ENCODE measurements around the gene PRDX1. TPM values are rescaled to one million over a fixed set of nuclear protein-coding genes. Genes with fewer than 3 reads are reported as not detected.
"Not testable (repeated sequence)": the region's sequence is repeated elsewhere in the genome, so short reads cannot be mapped to it uniquely, and the experiment has no call there.

PRDX1 gene
- total RNA-seq, 1 donor from 2014 or later: 682 TPM

GRCh38 chr1:45485949-45486348 is 35.7 kb downstream of the PRDX1 start:
- Mint-ChIP-seq H3K27ac (no peak overlapping the region), H3K4me1 (peaks cover 11% of the 10 kb centered on the region), H3K27me3 (peaks cover 11% of the 10 kb centered on the region), H3K9me3 (no peaks in the 10 kb centered on the region), H3K4me3 (no peak overlapping the region), H3K36me3 (ENCODE audit: low read depth) (peaks cover 6% of the 10 kb centered on the region)
- intact Hi-C loops (cut with micrococcal nuclease): no loop called here
- no peak for DNase-seq

- DNase-seq: no peak
- no peaks in the 10 kb centered on the region for H3K36me3 Mint-ChIP-seq (ENCODE audit: low read depth)
- H3K27me3 Mint-ChIP-seq: no peaks in the 10 kb centered on the region
- intact Hi-C loops (cut with micrococcal nuclease): no loop called here
- H3K27ac Mint-ChIP-seq: no peak overlapping the region
- peaks cover 3% of the 10 kb centered on the region for H3K4me1 Mint-ChIP-seq
- no peaks in the 10 kb centered on the region for H3K9me3 Mint-ChIP-seq
- no peak overlapping the region for H3K4me3 Mint-ChIP-seq
These were observed 42.5 kb downstream of the PRDX1 start for GRCh38 chr1:45479039-45479748.

GRCh38 chr1:45478121-45478814 is 43.4 kb downstream of the PRDX1 start:
- no peaks in the 10 kb centered on the region for H3K27me3 Mint-ChIP-seq
- intact Hi-C loops (cut with micrococcal nuclease): no loop called here
- H3K4me1 Mint-ChIP-seq: peaks cover 3% of the 10 kb centered on the region
- H3K9me3 Mint-ChIP-seq: no peaks in the 10 kb centered on the region
- no peaks in the 10 kb centered on the region for H3K36me3 Mint-ChIP-seq (ENCODE audit: low read depth)
- no peak overlapping the region for H3K27ac Mint-ChIP-seq
- DNase-seq: no peak
- no peak overlapping the region for H3K4me3 Mint-ChIP-seq

- intact Hi-C loops (cut with micrococcal nuclease): no loop called here
- H3K36me3 Mint-ChIP-seq (ENCODE audit: low read depth): no peaks in the 10 kb centered on the region
- no peak for DNase-seq
- no peak overlapping the region for H3K27ac Mint-ChIP-seq
- no peak overlapping the region for H3K4me3 Mint-ChIP-seq
- no peaks in the 10 kb centered on the region for H3K27me3 Mint-ChIP-seq
- no peaks in the 10 kb centered on the region for H3K9me3 Mint-ChIP-seq
- H3K4me1 Mint-ChIP-seq: peaks cover 3% of the 10 kb centered on the region
These were observed 44.0 kb downstream of the PRDX1 start for GRCh38 chr1:45477646-45478045.

- H3K4me3 Mint-ChIP-seq; H3K27me3 Mint-ChIP-seq; H3K36me3 Mint-ChIP-seq (ENCODE audit: low read depth); DNase-seq; intact Hi-C loops (cut with micrococcal nuclease); H3K9me3 Mint-ChIP-seq; H3K4me1 Mint-ChIP-seq; H3K27ac Mint-ChIP-seq: not testable (repeated sequence)
These were observed 47.5 kb downstream of the PRDX1 start for GRCh38 chr1:45474194-45474593.

GRCh38 chr1:45473302-45473701 is 48.4 kb downstream of the PRDX1 start:
- Mint-ChIP-seq H3K36me3 (ENCODE audit: low read depth) (no peaks in the 10 kb centered on the region), H3K9me3 (no peaks in the 10 kb centered on the region), H3K27me3 (no peaks in the 10 kb centered on the region), H3K27ac (no peak overlapping the region), H3K4me1 (no peaks in the 10 kb centered on the region), H3K4me3 (no peak overlapping the region)
- intact Hi-C loops (cut with micrococcal nuclease): no loop called here
- DNase-seq: no peak

GRCh38 chr1:45470306-45470798 is 51.3 kb downstream of the PRDX1 start:
- Mint-ChIP-seq H3K36me3 (ENCODE audit: low read depth) (no peaks in the 10 kb centered on the region), H3K4me3 (no peak overlapping the region), H3K9me3 (no peaks in the 10 kb centered on the region), H3K4me1 (no peaks in the 10 kb centered on the region), H3K27me3 (no peaks in the 10 kb centered on the region), H3K27ac (no peak overlapping the region)
- intact Hi-C loops (cut with micrococcal nuclease): no loop called here
- no peak for DNase-seq

GRCh38 chr1:45467353-45467752 is 54.3 kb downstream of the PRDX1 start:
- DNase-seq; H3K27me3 Mint-ChIP-seq; H3K9me3 Mint-ChIP-seq; H3K4me1 Mint-ChIP-seq; H3K36me3 Mint-ChIP-seq (ENCODE audit: low read depth); intact Hi-C loops (cut with micrococcal nuclease); H3K4me3 Mint-ChIP-seq; H3K27ac Mint-ChIP-seq: not testable (repeated sequence)

- H3K9me3 Mint-ChIP-seq: no peaks in the 10 kb centered on the region
- intact Hi-C loops (cut with micrococcal nuclease): no loop called here
- no peaks in the 10 kb centered on the region for H3K36me3 Mint-ChIP-seq (ENCODE audit: low read depth)
These were observed 56.4 kb downstream of the PRDX1 start for GRCh38 chr1:45465277-45465676.

More at GRCh38 chr1:45465277-45465676, 56.4 kb downstream of the PRDX1 start:
- DNase-seq: no peak
- no peaks in the 10 kb centered on the region for H3K27me3 Mint-ChIP-seq
- no peaks in the 10 kb centered on the region for H3K4me1 Mint-ChIP-seq
- H3K27ac Mint-ChIP-seq: no peak overlapping the region
- H3K4me3 Mint-ChIP-seq: no peak overlapping the region

Other genes with a start within 250 kb of the PRDX1 start
- 39.6 and 39.8 TPM in 2 replicates for gene HPDL, start 195.0 kb downstream of the PRDX1 start, total RNA-seq
- 38.2 and 44.8 TPM in 2 replicates for gene TOE1, start 181.7 kb downstream of the PRDX1 start, total RNA-seq
- gene MUTYH, start 181.4 kb downstream of the PRDX1 start, total RNA-seq: 55.6 and 57.0 TPM in 2 replicates
- gene TESK2, start 30.7 kb downstream of the PRDX1 start, total RNA-seq: 1.7 and 2.6 TPM in 2 replicates
- gene CCDC163, start 21.8 kb downstream of the PRDX1 start, total RNA-seq: 2.5 TPM in 2 replicates
- gene MMACHC, start 21.6 kb downstream of the PRDX1 start, total RNA-seq: 9.2 and 9.9 TPM in 2 replicates
- 193 and 199 TPM in 2 replicates for gene AKR1A1, start 28.9 kb upstream of the PRDX1 start, total RNA-seq
- gene NASP, start 62.2 kb upstream of the PRDX1 start, total RNA-seq: 263 and 295 TPM in 2 replicates
- 1.6 and 2.8 TPM in 2 replicates for gene CCDC17, start 102.2 kb upstream of the PRDX1 start, total RNA-seq
- 101 and 104 TPM in 2 replicates for gene GPBP1L1, start 164.6 kb upstream of the PRDX1 start, total RNA-seq
- gene TMEM69, start 166.3 kb upstream of the PRDX1 start, total RNA-seq: 29.4 and 38.7 TPM in 2 replicates
- gene IPP, start 228.8 kb upstream of the PRDX1 start, total RNA-seq: 13.8 and 15.3 TPM in 2 replicates

Measured in activated CD4-positive, alpha-beta T cell treated with anti-CD3 and anti-CD28 coated beads, Interleukin-2, amount 10 ng/mL, durations not matched to agents 24 days and 14 days (primary cell).